Sigmoid colon (tissue), 7 donors: ENCODE data around the gene CCDC185. TPM values are rescaled to one million over a fixed set of nuclear protein-coding genes. Genes with fewer than 3 reads are reported as not detected.
A peak's percentile ranks its signal among the peaks of the same experiment; 100 is the strongest.

Experiments
- DNase-seq: peaks from one replicate; pipeline ENCODE4 v3.0.0-alpha.2; 2019
- H3K27ac ChIP-seq, 4 donors: fragments of 200-600 bp; sonication (generic); one replicate each; pipeline ENCODE4 v1.5.1; 2016 to 2019; ENCODE audit warnings: mild to moderate bottlenecking in 1 of 4
- H3K27me3 ChIP-seq, 3 donors: fragments of 200-600 bp; sonication (generic); one replicate each; pipeline ENCODE4 v1.5.1; 2019; ENCODE audit warnings: mild to moderate bottlenecking in 1 of 3
- H3K36me3 ChIP-seq, 4 donors: fragments of 200-600 bp; sonication (generic); one replicate each; pipeline ENCODE4 v1.5.1; 2016 to 2019
- H3K4me1 ChIP-seq, 4 donors: fragments of 200-600 bp; sonication (generic); one replicate each; pipeline ENCODE4 v1.5.1; 2017 to 2019
- H3K4me3 ChIP-seq, 4 donors: fragments of 200-600 bp; sonication (generic); one replicate each; pipeline ENCODE4 v1.5.1; 2017 to 2019; ENCODE audit warnings: mild to moderate bottlenecking in 2 of 4, moderate library complexity in 1 of 4
- H3K9me3 ChIP-seq, 4 donors: fragments of 200-600 bp in 3 of 4; sonication (generic) in 3 of 4; one replicate each; pipeline versions ENCODE4 v1.5.1 to v1.6.1; 2013 to 2019
- EP300 ChIP-seq, 4 donors: sonication (generic); formaldehyde crosslinking; IDR thresholded peaks; one replicate each; pipeline ENCODE4 v1.6.1; 2017; ENCODE audit warnings: antibody characterized with exemption in 4 of 4
- POLR2A ChIP-seq, 2 donors: fragments of 450-650 bp; IDR thresholded peaks; one replicate each; pipeline ENCODE4 v1.6.1; 2016; ENCODE audit warnings: antibody characterized with exemption in 2 of 2, mild to moderate bottlenecking in 2 of 2, moderate library complexity in 2 of 2
- POLR2AphosphoS5 ChIP-seq, 4 donors: sonication (generic); formaldehyde crosslinking; IDR thresholded peaks; one replicate each; pipeline ENCODE4 v1.6.1; 2017; ENCODE audit warnings: antibody characterized with exemption in 4 of 4
- WGBS, 2 donors: extraction: QIAGEN DNeasy Blood & Tissue Kit; methylation state at CpG; one replicate each; pipeline ENCODE4 v1.1.7; 2013; 5-methylcytosine and 5-hydroxymethylcytosine counted together
- intact Hi-C: fragments of 100-400 bp; cut with DNase I; formaldehyde crosslinking; loops from one replicate; pipeline ENCODE4 v1.15.1; 2023
- polyA plus RNA-seq, 3 donors: library from polyadenylated mRNA; stranded (reverse); fragments of 200-250 nt; gene quantifications; one replicate each; pipeline ENCODE4 v1.2.3, GENCODE V29; 2013
- total RNA-seq, 4 donors: library from RNA; depleted of rRNA; stranded (reverse); fragments of >200 nt; gene quantifications; one replicate each; pipeline ENCODE4 v1.1.0, GENCODE V29; 2016
- TF ChIP-seq, protein P1 (sequence below), 4 experiments: fragments of 450-650 bp in 3 of 4; fragments of 200-600 bp in 1 of 4; IDR thresholded peaks; one replicate each; pipeline ENCODE4 v1.5.1; 2016 to 2019; ENCODE audit warnings: antibody characterized with exemption in 4 of 4, mild to moderate bottlenecking in 3 of 4, moderate library complexity in 2 of 4
- donor health status: healthy with polysubstance abuse.
- donor health status: Bipolar disorder and iron deficiency.
- donor health status: healthy.

The CCDC185 gene
- not detected for total RNA-seq
- polyA plus RNA-seq, result not detected

DNA sequence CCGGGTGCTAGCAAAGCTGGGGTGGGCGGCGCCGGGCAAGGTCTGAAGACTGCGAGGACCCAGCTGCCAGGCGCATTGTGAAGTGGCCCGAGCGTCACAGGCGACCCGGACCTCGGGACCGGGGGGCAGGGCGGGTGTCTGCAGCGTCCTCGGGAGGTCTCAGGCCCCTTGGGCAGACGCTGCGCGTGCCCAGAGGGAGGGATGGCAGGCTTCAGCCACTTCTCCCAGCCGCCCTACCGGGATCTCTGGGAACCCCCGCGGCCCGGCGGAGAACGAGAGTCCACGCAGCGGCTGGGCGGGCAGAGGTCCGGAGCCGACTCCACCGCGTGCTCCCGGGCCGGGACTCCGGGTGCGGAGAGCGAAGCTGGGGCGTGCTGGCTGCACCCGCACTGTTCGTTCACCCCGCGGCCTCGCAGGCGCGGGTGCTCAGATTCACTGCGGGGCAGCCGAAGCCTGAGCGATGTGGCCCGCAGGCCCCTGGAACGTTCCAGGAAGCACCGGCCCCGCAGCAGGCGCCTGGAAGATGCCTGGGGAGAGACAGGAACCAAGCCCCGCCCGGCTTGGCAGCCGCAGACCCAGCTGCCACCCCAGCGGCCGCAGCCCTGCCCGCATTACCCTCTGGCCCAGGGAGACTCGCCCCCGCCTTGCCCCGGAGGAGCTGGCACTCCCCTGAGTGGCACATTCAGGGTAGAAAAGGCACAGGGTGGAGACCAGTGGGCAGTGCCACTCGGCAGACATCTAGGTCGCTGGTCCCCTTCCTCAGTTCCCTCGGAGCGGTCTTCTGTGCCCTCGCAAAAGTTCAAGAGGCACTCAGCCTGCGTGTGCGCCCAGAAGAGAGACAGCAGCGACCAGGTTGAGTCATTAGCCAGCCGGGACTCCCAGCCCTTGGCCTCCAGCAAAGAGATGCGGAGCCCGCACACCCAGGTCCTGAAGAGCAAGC, at the start of gene CCDC185:
CCDC185 (plus strand) TSS at position 141 of the 940 bp plus-strand sequence; CDS start at position 202, 61 bp downstream.
- no peak for TF ChIP-seq EP300 (IDR thresholded peaks at IDR 0.05)
- TF ChIP-seq POLR2A (IDR thresholded peaks at IDR 0.05), result no peak
- TF ChIP-seq, protein P1, sequence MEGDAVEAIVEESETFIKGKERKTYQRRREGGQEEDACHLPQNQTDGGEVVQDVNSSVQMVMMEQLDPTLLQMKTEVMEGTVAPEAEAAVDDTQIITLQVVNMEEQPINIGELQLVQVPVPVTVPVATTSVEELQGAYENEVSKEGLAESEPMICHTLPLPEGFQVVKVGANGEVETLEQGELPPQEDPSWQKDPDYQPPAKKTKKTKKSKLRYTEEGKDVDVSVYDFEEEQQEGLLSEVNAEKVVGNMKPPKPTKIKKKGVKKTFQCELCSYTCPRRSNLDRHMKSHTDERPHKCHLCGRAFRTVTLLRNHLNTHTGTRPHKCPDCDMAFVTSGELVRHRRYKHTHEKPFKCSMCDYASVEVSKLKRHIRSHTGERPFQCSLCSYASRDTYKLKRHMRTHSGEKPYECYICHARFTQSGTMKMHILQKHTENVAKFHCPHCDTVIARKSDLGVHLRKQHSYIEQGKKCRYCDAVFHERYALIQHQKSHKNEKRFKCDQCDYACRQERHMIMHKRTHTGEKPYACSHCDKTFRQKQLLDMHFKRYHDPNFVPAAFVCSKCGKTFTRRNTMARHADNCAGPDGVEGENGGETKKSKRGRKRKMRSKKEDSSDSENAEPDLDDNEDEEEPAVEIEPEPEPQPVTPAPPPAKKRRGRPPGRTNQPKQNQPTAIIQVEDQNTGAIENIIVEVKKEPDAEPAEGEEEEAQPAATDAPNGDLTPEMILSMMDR (IDR thresholded peaks at IDR 0.05), result no peak
- TF ChIP-seq POLR2AphosphoS5 (IDR thresholded peaks at IDR 0.05), result no peak
- WGBS, 2 donors, result 13 to 39% methylated on average over 73 of the region's 73 CpGs
- DNase-seq, result no peak

DNA sequence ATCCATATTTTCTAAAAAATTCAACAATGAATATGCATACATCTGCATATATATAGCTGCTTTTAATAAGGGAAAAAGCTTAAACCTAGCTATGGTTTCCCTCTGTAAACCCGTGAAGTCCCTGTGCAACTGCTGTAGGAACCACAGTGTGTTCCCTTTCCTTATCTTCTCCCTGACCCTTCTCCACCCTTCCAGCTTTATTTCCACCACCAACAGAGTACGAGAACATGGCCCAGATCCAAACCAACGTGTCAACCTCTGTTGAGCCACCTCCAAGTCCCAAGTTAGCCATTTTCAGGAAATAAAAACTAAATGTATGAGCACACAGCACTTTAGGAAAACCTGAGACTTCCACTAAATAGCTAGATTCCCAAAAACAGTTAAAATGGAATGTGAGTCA, 49.5 kb upstream of the CCDC185 start:
- DNase-seq, result no peak
- no peak overlapping the region for H3K4me3 ChIP-seq
- H3K36me3 ChIP-seq, result no peaks in the 10 kb centered on the region
- intact Hi-C loops, result no loop called here
- H3K9me3 ChIP-seq, result no peaks in the 10 kb centered on the region
- H3K27ac ChIP-seq, result no peak overlapping the region
- no peak for TF ChIP-seq EP300 (IDR thresholded peaks at IDR 0.05)
- TF ChIP-seq, protein P1 (IDR thresholded peaks at IDR 0.05), result no peak
- no peak for TF ChIP-seq POLR2AphosphoS5 (IDR thresholded peaks at IDR 0.05)
- TF ChIP-seq POLR2A (IDR thresholded peaks at IDR 0.05), result no peak
- H3K4me1 ChIP-seq, result peaks cover 0 to 6% (median 0%) of the 10 kb centered on the region in 4 donors
- no peaks in the 10 kb centered on the region for H3K27me3 ChIP-seq
- 19 to 48% methylated on average over 3 of the region's 3 CpGs for WGBS, 2 donors

More for the DNA sequence above, at the start of gene CCDC185:
- peaks cover 0 to 14% (median 6%) of the 10 kb centered on the region in 4 donors for H3K4me1 ChIP-seq
- H3K27ac ChIP-seq, result no peak within 1 kb of the TSS
- peak within 1 kb of the TSS; percentile 4 to 50 (median 42) for H3K4me3 ChIP-seq
- intact Hi-C loops, result no loop called here
- H3K36me3 ChIP-seq, result no peaks in the 10 kb centered on the region
- H3K9me3 ChIP-seq, result no peaks in the 10 kb centered on the region
- H3K27me3 ChIP-seq, result peaks cover 0 to 12% (median 3%) of the 10 kb centered on the region in 3 donors

DNA sequence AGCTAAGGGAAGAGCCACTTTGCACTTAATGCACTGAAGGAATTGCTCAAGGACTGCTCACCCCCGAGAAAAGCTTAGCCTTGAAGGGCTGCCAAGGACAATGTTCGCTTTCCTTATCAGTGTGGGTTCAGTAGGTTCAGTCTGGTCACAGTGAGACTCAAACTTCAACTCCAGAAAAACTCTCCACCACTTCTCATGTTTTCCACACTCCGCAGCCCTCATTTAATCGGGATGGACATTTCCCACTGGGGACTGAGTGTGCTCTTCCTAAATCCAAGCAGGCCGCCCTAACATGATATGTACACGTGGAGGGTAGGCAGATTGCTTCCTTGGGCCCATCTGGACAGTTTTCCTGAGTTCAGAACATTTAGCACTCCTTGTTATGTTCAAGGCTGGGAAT, 48.7 kb upstream of the CCDC185 start:
- H3K27ac ChIP-seq, result no peak overlapping the region
- intact Hi-C loops, result no loop called here
- no peaks in the 10 kb centered on the region for H3K9me3 ChIP-seq
- H3K27me3 ChIP-seq, result no peaks in the 10 kb centered on the region
- H3K4me3 ChIP-seq, result no peak overlapping the region
- no peaks in the 10 kb centered on the region for H3K36me3 ChIP-seq
- WGBS, 2 donors, result 64 to 79% methylated on average over 6 of the region's 6 CpGs
- no peak for TF ChIP-seq POLR2AphosphoS5 (IDR thresholded peaks at IDR 0.05)
- no peak for TF ChIP-seq POLR2A (IDR thresholded peaks at IDR 0.05)
- TF ChIP-seq, protein P1 (IDR thresholded peaks at IDR 0.05), result no peak
- TF ChIP-seq EP300 (IDR thresholded peaks at IDR 0.05), result no peak
- peaks cover 0 to 6% (median 0%) of the 10 kb centered on the region in 4 donors for H3K4me1 ChIP-seq
- no peak for DNase-seq

DNA sequence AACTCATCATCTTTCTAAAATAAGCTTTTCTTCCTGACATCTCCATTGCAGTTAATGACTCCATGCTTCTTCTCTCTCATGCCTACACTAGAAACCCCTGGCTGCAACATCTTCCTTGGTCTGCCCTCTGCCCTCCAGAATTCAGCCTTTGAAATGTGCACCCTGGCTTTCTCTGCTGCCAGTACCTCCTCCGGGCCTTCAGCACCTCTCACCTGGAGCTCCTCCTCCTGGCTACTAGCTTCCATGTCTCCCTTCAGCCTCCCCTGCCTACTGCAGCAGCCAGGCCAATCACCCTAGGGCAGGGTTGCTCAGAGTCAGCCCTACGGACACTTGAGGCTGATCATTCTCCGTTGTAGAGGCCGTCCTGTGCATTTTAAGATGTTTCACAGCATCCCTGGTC, 47.5 kb upstream of the CCDC185 start:
- H3K27me3 ChIP-seq, result no peaks in the 10 kb centered on the region
- H3K36me3 ChIP-seq, result no peaks in the 10 kb centered on the region
- H3K27ac ChIP-seq, result no peak overlapping the region
- WGBS, 2 donors, result 65 to 82% methylated on average over 4 of the region's 4 CpGs
- TF ChIP-seq EP300 (IDR thresholded peaks at IDR 0.05) (no peak), POLR2A (IDR thresholded peaks at IDR 0.05) (no peak), POLR2AphosphoS5 (IDR thresholded peaks at IDR 0.05) (no peak)
- TF ChIP-seq, protein P1 (IDR thresholded peaks at IDR 0.05), result no peak
- no peaks in the 10 kb centered on the region for H3K9me3 ChIP-seq
- H3K4me3 ChIP-seq, result no peak overlapping the region
- intact Hi-C loops, result no loop called here
- DNase-seq, result no peak
- H3K4me1 ChIP-seq, result peaks cover 0 to 6% (median 0%) of the 10 kb centered on the region in 4 donors
